Measurements from ENCODE around the gene SDC3. TPM values are rescaled to one million over a fixed set of nuclear protein-coding genes. Genes with fewer than 3 reads are reported as not detected.
A peak's percentile ranks its signal among the peaks of the same experiment; 100 is the strongest.

SDC3 gene
- total and polyA plus RNA-seq, 2 of the 8 experiments (the other 6 are each of a cell fraction or from before 2014, with no cell fraction given), result 7.0 to 27.0 TPM

DNA sequence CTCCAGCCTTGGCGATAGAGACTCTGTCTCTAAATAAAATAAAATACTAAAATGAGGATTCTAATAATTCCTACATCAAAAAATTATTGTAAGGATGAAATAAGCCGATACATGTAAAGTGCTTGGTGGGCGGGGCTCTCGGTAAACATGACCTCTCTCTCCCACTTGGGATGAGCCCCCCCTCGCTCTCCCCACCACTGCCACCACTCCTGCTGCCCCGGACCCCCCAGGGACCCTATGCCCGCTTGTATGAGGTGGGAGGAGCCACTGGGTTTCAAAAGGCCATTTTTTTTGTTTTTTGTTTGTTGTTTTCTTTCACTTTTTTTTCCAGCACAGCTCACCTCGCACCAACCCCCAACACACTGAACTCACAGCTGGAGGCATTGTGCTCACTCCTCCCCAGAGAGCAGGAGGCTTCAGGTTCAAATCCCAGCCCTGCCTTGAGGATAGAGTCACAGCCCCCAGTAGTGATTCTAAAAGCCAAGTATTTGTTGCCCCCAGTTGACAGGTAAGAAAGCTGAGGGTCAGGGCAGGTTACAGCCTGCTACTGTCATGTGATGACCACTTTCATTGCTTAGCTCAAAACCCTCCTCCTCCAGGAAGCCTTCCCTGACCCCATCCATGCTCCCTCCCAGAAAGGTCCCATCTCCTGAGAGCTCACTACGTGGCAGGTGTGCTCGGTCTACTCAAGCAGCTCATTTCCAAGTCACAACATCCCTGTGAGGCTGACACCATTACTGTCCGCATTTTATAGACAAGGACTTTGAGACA lies 4.2 kb downstream of the SDC3 start:
- H3K27ac ChIP-seq (ENCODE audit: low read depth, low read length), result no peak overlapping the region
- ChIA-PET CTCF (ENCODE audit: partially characterized antibody) (interaction anchor here (1.0 to 13.1 kb wide), 11 partner anchors 8 to 185 kb away, joined by 3 to 164 read pairs (median 7); no protein-coding TSS in a partner anchor), POLR2A (ENCODE audit: partially characterized antibody) (interaction anchor here (0.8 to 4.4 kb wide), 6 partner anchors 8 to 101 kb away, joined by 3 to 30 read pairs (median 4); no protein-coding TSS in a partner anchor)
- peaks cover 0 to 8% of the 10 kb centered on the region in 2 experiments; a peak in 1 of 4 replicates for H3K79me2 ChIP-seq (ENCODE audit: control insufficient read depth in 1 of 2, insufficient read depth in 2 of 2, low read length in 2 of 2)
- H3K23ac ChIP-seq (ENCODE audit: insufficient read length), result no peak overlapping the region
- no peaks in the 10 kb centered on the region for H3K36me3 ChIP-seq (ENCODE audit: control insufficient read depth in 2 of 4, insufficient read depth in 4 of 4, low read length in 3 of 4)
- no peak overlapping the region for H2BK120ac ChIP-seq (replicated peaks; ENCODE audit: low read depth, low read length)
- no peak overlapping the region for H2AFZ ChIP-seq (ENCODE audit: low read length)
- H3K4me2 ChIP-seq (ENCODE audit: insufficient read depth in 1 of 2, low read depth in 2 of 2, low read length in 2 of 2), result peak overlapping the region; percentile 1 to 17; a peak in 1 of 4 replicates
- peaks cover 7% of the 10 kb centered on the region; the same call in 1 of the 2 replicates for H3K23me2 ChIP-seq (ENCODE audit: low read depth, low read length)
- H3K56ac ChIP-seq (replicated peaks; ENCODE audit: insufficient read length, low read depth, low read length), result no peak overlapping the region
- H3K4me3 ChIP-seq (ENCODE audit: extremely low read depth in 1 of 4, insufficient read depth in 2 of 4, low read depth in 3 of 4, low read length in 4 of 4), result no peak overlapping the region
- peaks cover 0 to 20% (median 12%) of the 10 kb centered on the region in 4 experiments; a peak in 4 of 7 replicates for H3K27me3 ChIP-seq (replicated peaks in 1 of 4; ENCODE audit: control insufficient read depth in 3 of 4, extremely low read depth in 1 of 4, insufficient read depth in 3 of 4, low read length in 3 of 4)
- 77% methylated on average over 11 of the region's 11 CpGs; no CpG with 5 or more reads in 1 of the 2 experiments for WGBS, 2 experiments (ENCODE audit: extremely low coverage in 1 of 2, insufficient coverage in 1 of 2, insufficient read length in 1 of 2, insufficient replicate concordance in 2 of 2, low coverage in 1 of 2, low lambda C conversion rate in 2 of 2, missing lambda C conversion rate in 1 of 2)
- H2BK15ac ChIP-seq (ENCODE audit: low read length), result peak overlapping the region; percentile 19; the same call in 1 of the 2 replicates
- peaks cover 7 to 35% (median 21%) of the 10 kb centered on the region in 4 experiments for H3K4me1 ChIP-seq (replicated peaks in 1 of 4; ENCODE audit: control insufficient read depth in 3 of 4, insufficient read depth in 4 of 4, low read length in 3 of 4)
- DNase-seq (ENCODE audit: low read depth in 1 of 2, low spot score in 2 of 2) (no peak), FAIRE-seq (no peak)
- H2BK12ac ChIP-seq (ENCODE audit: low read depth, low read length), result no peak overlapping the region
- H2BK5ac ChIP-seq (ENCODE audit: low read depth, low read length), result no peak overlapping the region
- no peak overlapping the region for H4K8ac ChIP-seq (ENCODE audit: extremely low read depth, insufficient read depth, low read length)
- no peak overlapping the region; the same call in 1 of the 2 replicates for H2BK20ac ChIP-seq (ENCODE audit: low read length)
- peak overlapping the region; percentile 54; the same call in 1 of the 2 replicates for H2AK5ac ChIP-seq (ENCODE audit: low read depth, low read length)
- H4K5ac ChIP-seq (ENCODE audit: insufficient read length, low read depth, low read length), result no peak overlapping the region
- H3K18ac ChIP-seq (ENCODE audit: extremely low read depth, low read length), result no peak overlapping the region; the same call in 1 of the 2 replicates
- peak overlapping the region; percentile 54 for H3K4ac ChIP-seq (replicated peaks; ENCODE audit: insufficient read length, low read depth, low read length)
- H4K20me1 ChIP-seq (replicated peaks in 1 of 2; ENCODE audit: control insufficient read depth in 1 of 2, insufficient read depth in 2 of 2, low read length in 2 of 2), result peaks cover 13 to 20% of the 10 kb centered on the region in 2 experiments
- H3K79me1 ChIP-seq (ENCODE audit: low read depth, low read length), result peaks cover 7% of the 10 kb centered on the region
- no peaks in the 10 kb centered on the region for H3K9me3 ChIP-seq (ENCODE audit: insufficient read depth in 2 of 2, low read depth in 1 of 2, low read length in 1 of 2)
- no peak overlapping the region for H3K14ac ChIP-seq (ENCODE audit: insufficient read length)
- no peak overlapping the region for H4K91ac ChIP-seq (replicated peaks; ENCODE audit: insufficient read length, low read length)
- no peak overlapping the region for H3K9ac ChIP-seq (replicated peaks in 1 of 4; ENCODE audit: extremely low read depth in 1 of 4, low read depth in 3 of 4, low read length in 3 of 4)
- no peak for TF ChIP-seq SIRT6 (IDR thresholded peaks at IDR 0.05; ENCODE audit: low read length)
- TF ChIP-seq, protein P1, sequence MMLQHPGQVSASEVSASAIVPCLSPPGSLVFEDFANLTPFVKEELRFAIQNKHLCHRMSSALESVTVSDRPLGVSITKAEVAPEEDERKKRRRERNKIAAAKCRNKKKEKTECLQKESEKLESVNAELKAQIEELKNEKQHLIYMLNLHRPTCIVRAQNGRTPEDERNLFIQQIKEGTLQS (IDR thresholded peaks at IDR 0.05; ENCODE audit: insufficient read depth, low read depth, low read length), result no peak
- TF ChIP-seq JUN (IDR thresholded peaks at IDR 0.05; ENCODE audit: low read depth, low read length), result no peak
- TF ChIP-seq CBX5 (IDR thresholded peaks at IDR 0.05; ENCODE audit: low read depth, low read length), result no peak
- TF ChIP-seq POU5F1 (IDR thresholded peaks at IDR 0.05; ENCODE audit: low read depth, low read length), result no peak
- TF ChIP-seq KDM4A (IDR thresholded peaks at IDR 0.05; ENCODE audit: low read depth, low read length, severe bottlenecking), result no peak
- no peak for TF ChIP-seq POLR2AphosphoS5 (IDR thresholded peaks at IDR 0.05; ENCODE audit: low read depth, low read length)
- TF ChIP-seq ASH2L (IDR thresholded peaks at IDR 0.05; ENCODE audit: low read length), result no peak
- no peak for TF ChIP-seq RBBP5 (IDR thresholded peaks at IDR 0.05; ENCODE audit: borderline replicate concordance, low read depth, low read length)
- TF ChIP-seq HDAC6 (IDR thresholded peaks at IDR 0.05; ENCODE audit: low read depth, low read length), result no peak
- TF ChIP-seq FOSL1 (IDR thresholded peaks at IDR 0.05; ENCODE audit: insufficient read depth, low read depth, low read length), result no peak
- TF ChIP-seq CHD1 (IDR thresholded peaks at IDR 0.05; ENCODE audit: low read depth, low read length), result no peak
